H1 (cell line): ENCODE measurements around the gene OVCH1. TPM values are rescaled to one million over a fixed set of nuclear protein-coding genes. Genes with fewer than 3 reads are reported as not detected.

Experiments
- CTCF ChIA-PET: fragments of 300-600 bp; sonication (Branson Sonifier 250); formaldehyde crosslinking; loops from one replicate; lab custom pipeline; 2021; ENCODE audit not compliant: partially characterized antibody; lab: Charles Lee
- POLR2A ChIA-PET: fragments of 300-600 bp; sonication (Branson Sonifier 250); formaldehyde crosslinking; loops from one replicate; lab custom pipeline; 2021; ENCODE audit warnings: inconsistent platforms; ENCODE audit not compliant: partially characterized antibody; lab: Charles Lee
- DNase-seq, 2 experiments: peaks; one replicate each; pipeline versions ENCODE4 v3.0.0 to v3.0.0-alpha.2; 2010 to 2022; ENCODE audit warnings: low spot score in 2 of 2, low read depth in 1 of 2, mixed read lengths in 1 of 2
- FAIRE-seq: peaks from 2 replicates; lab custom pipeline; 2011; peaks lifted over from hg19 to GRCh38; lab: Jason Lieb, UNC
- H2AFZ ChIP-seq: 2 replicates; pipeline ENCODE4 v1.8.1; 2012; ENCODE audit warnings: low read length, inconsistent platforms
- H2AK5ac ChIP-seq: 2 replicates; pipeline ENCODE4 v1.6.1; 2013; ENCODE audit warnings: low read depth, low read length
- H2BK120ac ChIP-seq: replicated peaks from 2 replicates; pipeline ENCODE3; 2013; ENCODE audit warnings: low read depth, low read length, inconsistent platforms
- H2BK12ac ChIP-seq: 2 replicates; pipeline ENCODE4 v1.6.1; 2013; ENCODE audit warnings: low read depth, low read length
- H2BK15ac ChIP-seq: 2 replicates; pipeline ENCODE4 v1.6.1; 2013; ENCODE audit warnings: low read length
- H2BK20ac ChIP-seq: 2 replicates; pipeline ENCODE4 v1.6.1; 2013; ENCODE audit warnings: low read length
- H2BK5ac ChIP-seq: 2 replicates; pipeline ENCODE4 v1.6.1; 2013; ENCODE audit warnings: low read depth, low read length
- H3K14ac ChIP-seq: 2 replicates; pipeline ENCODE4 v1.6.1; 2013; ENCODE audit warnings: inconsistent platforms; ENCODE audit not compliant: insufficient read length
- H3K18ac ChIP-seq: 2 replicates; pipeline ENCODE4 v1.6.1; 2013; ENCODE audit warnings: low read length; ENCODE audit errors: extremely low read depth
- H3K23ac ChIP-seq: 2 replicates; pipeline ENCODE4 v1.6.1; 2013; ENCODE audit warnings: inconsistent platforms; ENCODE audit not compliant: insufficient read length
- H3K23me2 ChIP-seq: 2 replicates; pipeline ENCODE4 v1.6.1; 2013; ENCODE audit warnings: low read depth, low read length
- H3K27ac ChIP-seq: 2 replicates; pipeline ENCODE4 v1.6.1; 2011; ENCODE audit warnings: low read depth, low read length, inconsistent platforms
- H3K27me3 ChIP-seq, 4 experiments: replicated peaks in 1 of 4; 1 replicate in 1 of 4; 2 replicates in 3 of 4; pipeline versions ENCODE4 v1.6.1 to v1.8.1; 2011 to 2013; ENCODE audit warnings: low read length in 3 of 4, mild to moderate bottlenecking in 3 of 4, inconsistent platforms in 2 of 4, mixed read lengths in 2 of 4, moderate library complexity in 1 of 4; ENCODE audit not compliant: control insufficient read depth in 3 of 4, insufficient read depth in 3 of 4; ENCODE audit errors: extremely low read depth in 1 of 4
- H3K36me3 ChIP-seq, 4 experiments: 2 replicates each; pipeline versions ENCODE4 v1.6.1 to v1.8.1; 2011 to 2013; ENCODE audit warnings: mild to moderate bottlenecking in 4 of 4, low read length in 3 of 4, moderate library complexity in 2 of 4, control low read depth in 1 of 4, inconsistent platforms in 1 of 4; ENCODE audit not compliant: insufficient read depth in 4 of 4, control insufficient read depth in 2 of 4
- H3K4ac ChIP-seq: replicated peaks from 2 replicates; pipeline ENCODE3; 2013; ENCODE audit warnings: low read length, low read depth, mixed read lengths, inconsistent platforms; ENCODE audit not compliant: insufficient read length
- H3K4me1 ChIP-seq, 4 experiments: replicated peaks in 1 of 4; 1 replicate in 1 of 4; 2 replicates in 3 of 4; pipeline versions ENCODE4 v1.6.1 to v1.8.1; 2011 to 2013; ENCODE audit warnings: low read length in 3 of 4, inconsistent platforms in 2 of 4, mixed read lengths in 1 of 4; ENCODE audit not compliant: insufficient read depth in 4 of 4, control insufficient read depth in 3 of 4
- H3K4me2 ChIP-seq, 2 experiments: 2 replicates each; pipeline versions ENCODE4 v1.6.1 to v1.8.1; 2011 to 2013; ENCODE audit warnings: low read depth in 2 of 2, low read length in 2 of 2, control low read depth in 1 of 2, inconsistent platforms in 1 of 2, mild to moderate bottlenecking in 1 of 2; ENCODE audit not compliant: insufficient read depth in 1 of 2
- H3K4me3 ChIP-seq, 4 experiments: fragments of 200-600, 300-600 bp in 1 of 4; sonication (generic), shearing (Covaris generic), sonication (Bioruptor Twin) in 1 of 4; 2 replicates each; pipeline versions ENCODE4 v1.5.1 to v1.8.1; 2011 to 2016; ENCODE audit warnings: low read length in 4 of 4, low read depth in 3 of 4, control low read depth in 2 of 4, inconsistent platforms in 2 of 4, mild to moderate bottlenecking in 2 of 4, mixed read lengths in 1 of 4, moderate library complexity in 1 of 4; ENCODE audit not compliant: insufficient read depth in 2 of 4; ENCODE audit errors: extremely low read depth in 1 of 4
- H3K56ac ChIP-seq: replicated peaks from 2 replicates; pipeline ENCODE3; 2013; ENCODE audit warnings: low read depth, mild to moderate bottlenecking, mixed read lengths, low read length, inconsistent platforms; ENCODE audit not compliant: insufficient read length
- H3K79me1 ChIP-seq: 2 replicates; pipeline ENCODE4 v1.6.1; 2013; ENCODE audit warnings: low read depth, low read length, control low read depth
- H3K79me2 ChIP-seq, 2 experiments: 2 replicates each; pipeline versions ENCODE4 v1.6.1 to v1.8.1; 2012 to 2013; ENCODE audit warnings: low read length in 2 of 2, mild to moderate bottlenecking in 2 of 2, inconsistent platforms in 1 of 2; ENCODE audit not compliant: insufficient read depth in 2 of 2, control insufficient read depth in 1 of 2
- H3K9ac ChIP-seq, 4 experiments: replicated peaks in 1 of 4; 1 replicate in 1 of 4; 2 replicates in 3 of 4; pipeline versions ENCODE4 v1.6.1 to v1.8.1; 2011 to 2013; ENCODE audit warnings: low read depth in 3 of 4, low read length in 3 of 4, control low read depth in 2 of 4, mild to moderate bottlenecking in 2 of 4, moderate library complexity in 2 of 4, inconsistent platforms in 1 of 4; ENCODE audit errors: extremely low read depth in 1 of 4
- H3K9me3 ChIP-seq, 2 experiments: 2 replicates each; pipeline versions ENCODE4 v1.6.1 to v1.8.1; 2012 to 2013; ENCODE audit warnings: mild to moderate bottlenecking in 2 of 2, moderate library complexity in 2 of 2, control low read depth in 1 of 2, inconsistent platforms in 1 of 2, low read depth in 1 of 2, low read length in 1 of 2, mixed read lengths in 1 of 2; ENCODE audit not compliant: insufficient read depth in 2 of 2
- H4K20me1 ChIP-seq, 2 experiments: replicated peaks in 1 of 2; 2 replicates each; pipeline versions ENCODE3 to v1.8.1; 2011 to 2013; ENCODE audit warnings: inconsistent platforms in 2 of 2, low read length in 2 of 2, mild to moderate bottlenecking in 1 of 2; ENCODE audit not compliant: insufficient read depth in 2 of 2, control insufficient read depth in 1 of 2
- H4K5ac ChIP-seq: 2 replicates; pipeline ENCODE4 v1.6.1; 2013; ENCODE audit warnings: low read length, low read depth, mixed read lengths, inconsistent platforms; ENCODE audit not compliant: insufficient read length
- H4K8ac ChIP-seq: 2 replicates; pipeline ENCODE4 v1.8.0; 2013; ENCODE audit warnings: mild to moderate bottlenecking, moderate library complexity, low read length, inconsistent platforms; ENCODE audit not compliant: insufficient read depth; ENCODE audit errors: extremely low read depth
- H4K91ac ChIP-seq: replicated peaks from 2 replicates; pipeline ENCODE3; 2013; ENCODE audit warnings: low read length, mixed read lengths, inconsistent platforms; ENCODE audit not compliant: insufficient read length
- HDAC6 ChIP-seq: IDR thresholded peaks from one replicate; pipeline ENCODE4 v1.7.1; 2012; ENCODE audit warnings: low read depth, mild to moderate bottlenecking, inconsistent platforms, low read length, moderate library complexity
- NANOG ChIP-seq: IDR thresholded peaks from 2 replicates; pipeline ENCODE4 v1.6.1; 2011; ENCODE audit warnings: low read length, low read depth, mild to moderate bottlenecking, inconsistent platforms; ENCODE audit not compliant: insufficient read depth, poor library complexity, severe bottlenecking
- SIRT6 ChIP-seq: IDR thresholded peaks from one replicate; pipeline ENCODE4 v1.7.1; 2012; ENCODE audit warnings: low read length, inconsistent platforms
- SP2 ChIP-seq: IDR thresholded peaks from 2 replicates; pipeline ENCODE4 v1.6.1; 2012; ENCODE audit warnings: mild to moderate bottlenecking, low read length, inconsistent platforms
- TEAD4 ChIP-seq: IDR thresholded peaks from 2 replicates; pipeline ENCODE4 v1.6.1; 2012; ENCODE audit warnings: low read depth, low read length, inconsistent platforms, mixed read lengths
- polyA plus RNA-seq, 7 experiments: library from polyadenylated mRNA; depleted of rRNA in 3 of 7; stranded (reverse) in 5 of 7; unstranded in 2 of 7; fragments of >200 nt in 5 of 7; fragments of 200-250 nt in 2 of 7; gene quantifications; 1 replicate in 5 of 7; 2 replicates in 1 of 7; 4 replicates in 1 of 7; pipeline versions ENCODE4 v1.2.1 to v1.2.3, GENCODE V29; 2011 to 2013; ENCODE audit warnings: missing spikeins in 2 of 7, mixed read lengths in 2 of 7
- total RNA-seq: library from RNA; stranded (reverse); fragmentation: NEBNext Ultra II Directional; extraction: Animal tissue kit (Norgen Biotek cat#: 25700); gene quantifications from 2 replicates; pipeline ENCODE4 v1.2.1, GENCODE V29; 2021

Gene OVCH1
- total and polyA plus RNA-seq, 2 of the 8 experiments (the other 6 are each of a cell fraction or from before 2014, with no cell fraction given), result 0.07 TPM; not detected in 1

- H3K56ac ChIP-seq, result no peak overlapping the region
- no peak overlapping the region for H3K9ac ChIP-seq
- H3K14ac ChIP-seq, result no peak overlapping the region
- POLR2A ChIA-PET, result no interaction called here
- no peak overlapping the region for H4K91ac ChIP-seq
- no peak overlapping the region for H3K4ac ChIP-seq
- TF ChIP-seq SP2 (no peak), SIRT6 (no peak), NANOG (no peak), HDAC6 (no peak), TEAD4 (no peak)
- FAIRE-seq (no peak), DNase-seq (no peak)
- no peaks in the 10 kb centered on the region for H3K36me3 ChIP-seq
- peaks cover 2% of the 10 kb centered on the region; the same call in 1 of the 2 replicates for H3K23me2 ChIP-seq
- no peak overlapping the region for H2BK12ac ChIP-seq
- no peaks in the 10 kb centered on the region for H3K79me2 ChIP-seq
- H2BK120ac ChIP-seq, result no peak overlapping the region
- no peak overlapping the region for H2AK5ac ChIP-seq
- CTCF ChIA-PET, result no interaction called here
- H2BK20ac ChIP-seq, result no peak overlapping the region
- H3K4me1 ChIP-seq, result no peaks in the 10 kb centered on the region
- H3K79me1 ChIP-seq, result no peaks in the 10 kb centered on the region
- H3K4me2 ChIP-seq, result no peak overlapping the region
- H4K5ac ChIP-seq, result no peak overlapping the region
- no peak overlapping the region for H2AFZ ChIP-seq
- peaks cover 8 to 15% of the 10 kb centered on the region in 2 experiments; a peak in 3 of 4 replicates for H3K9me3 ChIP-seq
- no peak overlapping the region for H3K23ac ChIP-seq
- no peaks in the 10 kb centered on the region for H4K20me1 ChIP-seq
- no peak overlapping the region for H3K18ac ChIP-seq
- H3K27ac ChIP-seq, result no peak overlapping the region
- H2BK5ac ChIP-seq, result no peak overlapping the region
- no peaks in the 10 kb centered on the region for H3K27me3 ChIP-seq
- H3K4me3 ChIP-seq, result no peak overlapping the region
- H4K8ac ChIP-seq, result no peak overlapping the region
- H2BK15ac ChIP-seq, result no peak overlapping the region
Observed at GRCh38 chr12:29416748-29417147, 80.7 kb downstream of the OVCH1 start.
